K562 (cell line): ENCODE results near the gene TTC21A. TPM values are rescaled to one million over a fixed set of nuclear protein-coding genes. Genes with fewer than 3 reads are reported as not detected.

Source experiments
- ARID1B ChIP-seq: fragments of 450-650 bp; IDR thresholded peaks from 2 replicates; pipeline ENCODE4 v1.6.1; 2016; ENCODE audit warnings: antibody characterized with exemption, mild to moderate bottlenecking, inconsistent platforms
- ASH1L ChIP-seq: fragments of 450-650 bp; IDR thresholded peaks from 2 replicates; pipeline ENCODE4 v1.6.1; 2018; ENCODE audit warnings: borderline replicate concordance, mild to moderate bottlenecking, low read depth; ENCODE audit not compliant: partially characterized antibody
- CREB1 ChIP-seq, 2 experiments: sonication (generic) in 1 of 2; formaldehyde crosslinking in 1 of 2; IDR thresholded peaks; 2 replicates each; pipeline versions ENCODE4 v1.6.1 to v1.8.0; 2012 to 2022; ENCODE audit warnings: inconsistent platforms in 1 of 2, mild to moderate bottlenecking in 1 of 2, missing genetic modification reagents in 1 of 2, moderate library complexity in 1 of 2
- EWSR1 ChIP-seq: fragments of 450-650 bp; IDR thresholded peaks from 2 replicates; pipeline ENCODE4 v1.6.1; 2018; ENCODE audit warnings: borderline replicate concordance, mild to moderate bottlenecking, low read depth, moderate library complexity; ENCODE audit not compliant: partially characterized antibody
- FOXP1 ChIP-seq: sonication (generic); formaldehyde crosslinking; IDR thresholded peaks from 2 replicates; pipeline ENCODE4 v1.8.0; 2022; ENCODE audit warnings: mild to moderate bottlenecking, missing genetic modification reagents
- HDAC6 ChIP-seq: IDR thresholded peaks from 2 replicates; pipeline ENCODE4 v1.6.1; 2012; ENCODE audit warnings: low read depth, mild to moderate bottlenecking, control low read depth, inconsistent platforms, low read length, moderate library complexity
- LARP7 ChIP-seq: fragments of 450-650 bp; IDR thresholded peaks from 2 replicates; pipeline ENCODE4 v1.6.1; 2016
- MAFK ChIP-seq: IDR thresholded peaks from 2 replicates; pipeline ENCODE4 v1.6.1; 2011; ENCODE audit warnings: low read length, improper control_type of control experiment
- MAZ ChIP-seq, 2 experiments: fragments of 450-650 bp in 1 of 2; sonication (generic) in 1 of 2; formaldehyde crosslinking; IDR thresholded peaks in 1 of 2; conservative IDR thresholded peaks in 1 of 2; 2 replicates each; pipeline versions ENCODE4 v1.4.0 to v1.5.0; 2020; ENCODE audit warnings: mild to moderate bottlenecking in 1 of 2, missing genetic modification reagents in 1 of 2
- SMAD2 ChIP-seq: fragments of 150-350 bp; IDR thresholded peaks from 2 replicates; pipeline ENCODE4 v1.6.1; 2014; ENCODE audit warnings: low read depth, mild to moderate bottlenecking, low read length
- TFE3 ChIP-seq: fragments of 450-650 bp; formaldehyde crosslinking; IDR thresholded peaks from 2 replicates; pipeline ENCODE4 v1.4.0; 2020; ENCODE audit warnings: mild to moderate bottlenecking, mixed read lengths
- ZBTB26 ChIP-seq: fragments of 450-650 bp; formaldehyde crosslinking; IDR thresholded peaks from 2 replicates; pipeline ENCODE4 v1.4.0; 2022; ENCODE audit warnings: missing genetic modification characterization
- polyA plus RNA-seq, 8 experiments: library from polyadenylated mRNA; depleted of rRNA in 4 of 8; stranded (reverse) in 5 of 8; unstranded in 3 of 8; fragments of >200 nt; fragmentation: Nextera tagmentation in 2 of 8; fragmentation: Illumina TruSeq in 1 of 8; extraction: Ambion mirVana in 2 of 8; extraction: Trizol in 1 of 8; gene quantifications; 2 replicates each; pipeline versions ENCODE4 v1.2.1 to v1.2.3, GENCODE V29; 2011 to 2014; ENCODE audit warnings: inconsistent platforms in 1 of 8, missing spikeins in 1 of 8
- total RNA-seq, 7 experiments: library from RNA; depleted of rRNA in 6 of 7; stranded (reverse); fragments of >200 nt in 6 of 7; fragmentation: Illumina TruSeq in 2 of 7; extraction: Trizol in 2 of 7; gene quantifications; 2 replicates each; pipeline versions ENCODE4 v1.2.1 to v1.2.3, GENCODE V29; 2011 to 2021; ENCODE audit warnings: low replicate concordance in 1 of 7
- TF ChIP-seq, protein P1 (sequence below), 2 experiments: fragments of 450-650 bp in 1 of 2; sonication (generic) in 1 of 2; formaldehyde crosslinking in 1 of 2; IDR thresholded peaks; 2 replicates each; pipeline versions ENCODE4 v1.7.1 to v1.9.0; 2016 to 2022; ENCODE audit warnings: inconsistent platforms in 1 of 2, mild to moderate bottlenecking in 1 of 2, missing genetic modification reagents in 1 of 2

The TTC21A gene
- total and polyA plus RNA-seq, 9 of the 15 experiments (the other 6 are each of a cell fraction or from before 2014, with no cell fraction given): 0.22 to 1.4 (median 0.70) TPM

- no peak for TF ChIP-seq EWSR1
- TF ChIP-seq, protein P1, sequence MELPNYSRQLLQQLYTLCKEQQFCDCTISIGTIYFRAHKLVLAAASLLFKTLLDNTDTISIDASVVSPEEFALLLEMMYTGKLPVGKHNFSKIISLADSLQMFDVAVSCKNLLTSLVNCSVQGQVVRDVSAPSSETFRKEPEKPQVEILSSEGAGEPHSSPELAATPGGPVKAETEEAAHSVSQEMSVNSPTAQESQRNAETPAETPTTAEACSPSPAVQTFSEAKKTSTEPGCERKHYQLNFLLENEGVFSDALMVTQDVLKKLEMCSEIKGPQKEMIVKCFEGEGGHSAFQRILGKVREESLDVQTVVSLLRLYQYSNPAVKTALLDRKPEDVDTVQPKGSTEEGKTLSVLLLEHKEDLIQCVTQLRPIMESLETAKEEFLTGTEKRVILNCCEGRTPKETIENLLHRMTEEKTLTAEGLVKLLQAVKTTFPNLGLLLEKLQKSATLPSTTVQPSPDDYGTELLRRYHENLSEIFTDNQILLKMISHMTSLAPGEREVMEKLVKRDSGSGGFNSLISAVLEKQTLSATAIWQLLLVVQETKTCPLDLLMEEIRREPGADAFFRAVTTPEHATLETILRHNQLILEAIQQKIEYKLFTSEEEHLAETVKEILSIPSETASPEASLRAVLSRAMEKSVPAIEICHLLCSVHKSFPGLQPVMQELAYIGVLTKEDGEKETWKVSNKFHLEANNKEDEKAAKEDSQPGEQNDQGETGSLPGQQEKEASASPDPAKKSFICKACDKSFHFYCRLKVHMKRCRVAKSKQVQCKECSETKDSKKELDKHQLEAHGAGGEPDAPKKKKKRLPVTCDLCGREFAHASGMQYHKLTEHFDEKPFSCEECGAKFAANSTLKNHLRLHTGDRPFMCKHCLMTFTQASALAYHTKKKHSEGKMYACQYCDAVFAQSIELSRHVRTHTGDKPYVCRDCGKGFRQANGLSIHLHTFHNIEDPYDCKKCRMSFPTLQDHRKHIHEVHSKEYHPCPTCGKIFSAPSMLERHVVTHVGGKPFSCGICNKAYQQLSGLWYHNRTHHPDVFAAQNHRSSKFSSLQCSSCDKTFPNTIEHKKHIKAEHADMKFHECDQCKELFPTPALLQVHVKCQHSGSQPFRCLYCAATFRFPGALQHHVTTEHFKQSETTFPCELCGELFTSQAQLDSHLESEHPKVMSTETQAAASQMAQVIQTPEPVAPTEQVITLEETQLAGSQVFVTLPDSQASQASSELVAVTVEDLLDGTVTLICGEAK (IDR thresholded peaks at IDR 0.05): peak; percentile 45; the same call in 1 of the 2 replicates
- TF ChIP-seq, protein P1 (CRISPR knock-in tag; IDR thresholded peaks at IDR 0.05): no peak
- no peak for TF ChIP-seq HDAC6
- no peak for TF ChIP-seq ZBTB26 (CRISPR knock-in tag)
- TF ChIP-seq LARP7: no peak; the same call in 1 of the 2 replicates
- no peak for TF ChIP-seq ARID1B
- no peak for TF ChIP-seq MAFK
- TF ChIP-seq FOXP1 (CRISPR knock-in tag): no peak
- peak; percentile 76 to 88 for TF ChIP-seq MAZ (CRISPR knock-in tag; conservative IDR thresholded peaks at IDR 0.05 in 1 of 2, IDR thresholded peaks at IDR 0.05 in 1 of 2)
- TF ChIP-seq TFE3: no peak
- TF ChIP-seq CREB1 (IDR thresholded peaks at IDR 0.05): peak; percentile 54; the same call in 1 of the 2 replicates
- peak; percentile 52; the same call in 1 of the 2 replicates for TF ChIP-seq CREB1 (CRISPR knock-in tag; IDR thresholded peaks at IDR 0.05)
- no peak for TF ChIP-seq ASH1L
- no peak for TF ChIP-seq SMAD2
These were observed 73.3 kb downstream of the TTC21A start (continued) for GRCh38 chr3:39180546-39181346.
